Fibroblast of villous mesenchyme (primary cell): ENCODE measurements around the gene ZFAND3. TPM values are rescaled to one million over a fixed set of nuclear protein-coding genes. Genes with fewer than 3 reads are reported as not detected.

Experiments used
- DNase-seq: peaks from one replicate; pipeline ENCODE4 v3.0.0-alpha.2; 2010; ENCODE audit warnings: low read depth
- H3K4me3 ChIP-seq: 2 replicates; pipeline ENCODE4 v1.5.1; 2011; ENCODE audit warnings: low read depth, mild to moderate bottlenecking, low read length
- total RNA-seq: library from RNA; depleted of rRNA; stranded (reverse); fragments of >200 nt; gene quantifications from 2 replicates; pipeline ENCODE4 v1.2.3, GENCODE V29; 2012
- TF ChIP-seq, protein P1 (sequence below): IDR thresholded peaks from 2 replicates; pipeline ENCODE4 v1.5.1; 2012; ENCODE audit warnings: low read depth, mild to moderate bottlenecking, low read length; ENCODE audit not compliant: insufficient read depth

Gene ZFAND3
- total RNA-seq, 1 donor: 20.3 TPM

- TF ChIP-seq, protein P1, sequence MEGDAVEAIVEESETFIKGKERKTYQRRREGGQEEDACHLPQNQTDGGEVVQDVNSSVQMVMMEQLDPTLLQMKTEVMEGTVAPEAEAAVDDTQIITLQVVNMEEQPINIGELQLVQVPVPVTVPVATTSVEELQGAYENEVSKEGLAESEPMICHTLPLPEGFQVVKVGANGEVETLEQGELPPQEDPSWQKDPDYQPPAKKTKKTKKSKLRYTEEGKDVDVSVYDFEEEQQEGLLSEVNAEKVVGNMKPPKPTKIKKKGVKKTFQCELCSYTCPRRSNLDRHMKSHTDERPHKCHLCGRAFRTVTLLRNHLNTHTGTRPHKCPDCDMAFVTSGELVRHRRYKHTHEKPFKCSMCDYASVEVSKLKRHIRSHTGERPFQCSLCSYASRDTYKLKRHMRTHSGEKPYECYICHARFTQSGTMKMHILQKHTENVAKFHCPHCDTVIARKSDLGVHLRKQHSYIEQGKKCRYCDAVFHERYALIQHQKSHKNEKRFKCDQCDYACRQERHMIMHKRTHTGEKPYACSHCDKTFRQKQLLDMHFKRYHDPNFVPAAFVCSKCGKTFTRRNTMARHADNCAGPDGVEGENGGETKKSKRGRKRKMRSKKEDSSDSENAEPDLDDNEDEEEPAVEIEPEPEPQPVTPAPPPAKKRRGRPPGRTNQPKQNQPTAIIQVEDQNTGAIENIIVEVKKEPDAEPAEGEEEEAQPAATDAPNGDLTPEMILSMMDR: no peak
- DNase-seq: no peak
- no peak overlapping the region for H3K4me3 ChIP-seq
Observed at GRCh38 chr6:38107073-38107472, 287.5 kb downstream of the ZFAND3 start.

- DNase-seq: no peak
- H3K4me3 ChIP-seq: no peak overlapping the region
- TF ChIP-seq, protein P1: no peak
Observed at GRCh38 chr6:38110481-38110971, 291.0 kb downstream of the ZFAND3 start.

GRCh38 chr6:38112181-38112580 is 292.7 kb downstream of the ZFAND3 start:
- no peak for DNase-seq
- TF ChIP-seq, protein P1: no peak
- H3K4me3 ChIP-seq: no peak overlapping the region

DNA sequence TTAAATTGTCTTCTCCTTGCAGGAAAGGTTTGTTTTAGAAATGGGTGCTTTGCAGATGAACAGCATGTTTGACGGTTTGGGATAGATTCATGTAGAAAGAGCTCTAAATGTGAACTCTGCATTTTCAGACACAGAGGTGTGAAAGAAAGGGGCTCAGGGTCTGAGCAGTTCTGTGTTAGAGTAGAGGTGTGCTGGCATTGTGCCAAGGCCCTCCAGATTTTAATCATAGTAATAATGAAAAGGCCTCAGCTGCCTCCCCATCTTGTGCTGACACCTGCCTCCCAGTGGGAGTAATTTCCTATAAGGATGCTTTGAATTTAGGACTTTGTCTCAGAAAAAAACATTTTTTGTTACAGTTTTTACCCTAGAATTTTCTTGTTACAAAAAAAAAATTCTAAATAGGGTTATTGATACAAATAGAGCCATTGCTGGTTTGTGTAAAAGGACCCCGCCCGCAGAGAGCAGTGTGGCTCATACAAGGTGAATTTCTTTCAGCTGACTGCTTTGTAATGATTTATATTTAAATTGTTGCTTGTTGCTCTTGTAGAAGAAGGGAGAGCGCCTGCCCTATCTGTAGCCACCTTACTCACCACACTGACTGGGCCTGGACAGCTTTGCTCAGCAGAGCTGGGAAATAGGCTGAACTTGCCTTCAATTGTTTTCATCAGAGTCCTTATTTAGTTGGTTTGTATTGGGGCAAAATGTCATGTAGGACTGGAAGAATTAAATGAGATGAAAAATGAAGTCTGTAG is 294.5 kb downstream of the ZFAND3 start:
- no peak overlapping the region for H3K4me3 ChIP-seq
- no peak for DNase-seq
- TF ChIP-seq, protein P1: no peak

DNA sequence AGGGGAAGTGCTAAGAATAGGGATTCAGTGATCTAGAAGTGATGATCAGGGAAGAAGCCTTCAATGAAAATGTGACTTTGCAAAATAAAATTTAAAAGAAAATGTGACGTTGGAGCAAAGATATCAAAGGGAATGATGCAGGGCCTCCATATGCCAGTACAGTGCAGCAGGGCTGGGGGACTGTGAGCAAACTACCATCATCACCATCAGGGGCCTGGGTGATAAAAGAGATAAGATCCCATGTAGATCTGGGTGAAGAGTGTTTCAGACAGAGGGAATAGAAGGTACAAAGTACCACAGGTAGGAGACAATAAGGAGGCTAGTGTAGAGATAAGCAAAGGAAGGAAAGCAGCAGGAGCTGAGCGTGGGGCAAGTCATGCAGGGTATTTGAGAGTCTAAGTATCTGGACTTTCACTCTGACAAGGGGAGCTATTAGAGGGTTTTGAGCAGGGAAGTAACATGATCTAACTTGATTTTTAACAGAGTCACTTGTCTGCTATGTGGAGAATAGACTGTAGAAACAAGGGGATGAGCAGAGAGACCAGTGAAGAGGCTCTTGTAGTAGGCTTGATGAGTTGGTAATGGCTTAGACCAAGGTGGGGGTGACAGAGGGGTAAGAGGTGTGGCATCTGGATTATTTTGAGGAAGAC is 295.6 kb downstream of the ZFAND3 start:
- TF ChIP-seq, protein P1: no peak
- DNase-seq: no peak
- H3K4me3 ChIP-seq: no peak overlapping the region

DNA sequence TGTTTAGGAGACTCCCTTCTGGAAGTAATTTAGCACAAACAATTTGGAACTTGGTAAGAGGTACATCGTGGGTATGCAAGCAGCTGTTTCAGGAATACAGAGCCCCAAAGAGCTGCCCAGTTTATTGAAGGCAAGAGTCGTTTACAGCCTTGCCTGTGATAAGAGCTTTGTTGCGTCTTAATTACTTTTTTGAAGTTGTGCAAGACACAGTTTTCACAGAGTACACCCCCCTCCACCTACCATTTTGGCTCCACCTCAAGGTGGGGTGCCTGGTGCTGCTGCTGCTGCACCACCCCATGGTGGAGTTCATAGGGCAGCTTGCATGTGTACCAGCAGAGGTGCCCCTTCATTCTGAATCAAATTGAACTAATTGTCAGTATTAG is 296.1 kb downstream of the ZFAND3 start:
- TF ChIP-seq, protein P1: no peak
- H3K4me3 ChIP-seq: no peak overlapping the region
- DNase-seq: no peak

DNA sequence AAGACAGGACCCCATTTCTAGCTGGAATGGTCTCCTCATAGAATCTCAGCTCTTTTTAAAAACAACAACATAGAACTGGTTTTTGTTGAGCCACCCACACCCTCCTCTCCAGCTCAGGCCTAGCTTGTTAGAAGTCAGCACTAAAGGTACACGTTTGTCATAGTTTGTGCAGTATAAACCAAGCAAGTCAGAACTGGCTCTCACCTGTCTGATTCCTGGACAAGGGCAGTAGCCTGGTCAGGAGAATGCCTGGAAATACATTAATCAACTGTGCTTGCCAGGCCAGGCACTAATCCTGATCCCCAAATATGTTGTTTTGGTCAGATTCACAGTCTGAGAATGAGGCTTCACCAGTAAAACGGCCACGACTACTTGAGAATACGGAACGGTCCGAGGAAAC is 296.7 kb downstream of the ZFAND3 start:
- TF ChIP-seq, protein P1: no peak
- no peak overlapping the region for H3K4me3 ChIP-seq

More for the DNA sequence above, 296.7 kb downstream of the ZFAND3 start:
- DNase-seq: no peak
